Measurements from ENCODE around the gene WASHC2C.
"Not testable (repeated sequence)": the region's sequence is repeated elsewhere in the genome, so short reads cannot be mapped to it uniquely, and the experiment has no call there.

- TF ChIP-seq, protein P1, sequence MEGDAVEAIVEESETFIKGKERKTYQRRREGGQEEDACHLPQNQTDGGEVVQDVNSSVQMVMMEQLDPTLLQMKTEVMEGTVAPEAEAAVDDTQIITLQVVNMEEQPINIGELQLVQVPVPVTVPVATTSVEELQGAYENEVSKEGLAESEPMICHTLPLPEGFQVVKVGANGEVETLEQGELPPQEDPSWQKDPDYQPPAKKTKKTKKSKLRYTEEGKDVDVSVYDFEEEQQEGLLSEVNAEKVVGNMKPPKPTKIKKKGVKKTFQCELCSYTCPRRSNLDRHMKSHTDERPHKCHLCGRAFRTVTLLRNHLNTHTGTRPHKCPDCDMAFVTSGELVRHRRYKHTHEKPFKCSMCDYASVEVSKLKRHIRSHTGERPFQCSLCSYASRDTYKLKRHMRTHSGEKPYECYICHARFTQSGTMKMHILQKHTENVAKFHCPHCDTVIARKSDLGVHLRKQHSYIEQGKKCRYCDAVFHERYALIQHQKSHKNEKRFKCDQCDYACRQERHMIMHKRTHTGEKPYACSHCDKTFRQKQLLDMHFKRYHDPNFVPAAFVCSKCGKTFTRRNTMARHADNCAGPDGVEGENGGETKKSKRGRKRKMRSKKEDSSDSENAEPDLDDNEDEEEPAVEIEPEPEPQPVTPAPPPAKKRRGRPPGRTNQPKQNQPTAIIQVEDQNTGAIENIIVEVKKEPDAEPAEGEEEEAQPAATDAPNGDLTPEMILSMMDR (conservative IDR thresholded peaks at IDR 0.05 in 1 of 2, IDR thresholded peaks at IDR 0.05 in 1 of 2; ENCODE audit: low read depth in 1 of 2, low read length in 2 of 2), result peak; percentile 8 to 16
- TF ChIP-seq EZH2 (IDR thresholded peaks at IDR 0.05; ENCODE audit: low read length, missing control alignments), result not testable (repeated sequence)
These were observed 7.8 kb downstream of the WASHC2C start for GRCh38 chr10:45734867-45735266.
